ENCODE measurements around the gene PAK1.

The PAK1 gene

DNA sequence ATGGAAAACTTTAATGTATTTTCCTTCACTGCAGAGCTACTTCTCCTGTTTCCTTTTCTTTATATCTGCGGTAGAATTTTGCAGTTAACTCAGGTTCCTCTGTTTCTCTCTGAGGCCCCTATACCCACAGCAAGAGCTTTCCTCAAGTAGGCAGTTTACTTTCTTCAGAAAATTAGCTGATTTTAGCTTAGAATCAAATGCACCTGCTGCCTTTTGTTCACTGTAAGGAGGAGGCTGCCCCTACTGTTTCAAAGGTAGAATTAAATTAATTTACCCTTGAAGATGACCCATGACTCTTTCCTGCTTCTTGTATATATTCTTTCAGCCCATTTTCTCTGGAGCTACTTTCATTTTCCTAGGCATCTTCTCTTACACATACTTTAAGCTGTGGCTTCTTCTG is 103.7 kb downstream of the PAK1 start:
- Histone ChIP-seq H3K4me3 (ENCODE audit: low read length) (no peak overlapping the region), H3K36me3 (ENCODE audit: insufficient read depth, low read length) (peaks cover 81% of the 10 kb centered on the region), H3K27me3 (ENCODE audit: insufficient read depth, low read length) (no peaks in the 10 kb centered on the region), H3K9ac (ENCODE audit: low read depth, low read length) (no peak overlapping the region), H3K27ac (ENCODE audit: low read depth, low read length) (no peak overlapping the region), H3K4me1 (ENCODE audit: insufficient read depth, low read length) (no peaks in the 10 kb centered on the region), H3K9me3 (ENCODE audit: insufficient read depth, low read depth, low read length) (no peaks in the 10 kb centered on the region)
- 88% methylated on average over 1 of the region's 1 CpG for WGBS

DNA sequence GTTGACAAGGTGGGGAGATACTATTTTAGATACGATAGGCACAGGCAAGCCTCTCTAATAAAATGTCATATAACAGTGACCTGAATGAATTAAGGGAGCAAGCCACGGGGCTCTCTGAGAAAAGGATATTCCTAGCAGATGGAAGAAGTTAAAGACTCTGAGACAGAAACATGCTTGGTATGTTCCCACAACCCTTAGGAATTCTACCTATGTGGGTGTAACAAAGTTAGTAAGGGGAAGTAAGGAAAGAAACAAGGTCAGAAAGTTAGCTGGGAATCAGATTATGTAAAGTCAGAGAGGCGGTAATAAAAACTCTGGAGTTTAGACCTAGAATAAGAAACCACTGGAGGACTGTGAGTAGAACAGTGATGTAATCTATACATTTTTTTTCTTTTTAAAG is 112.7 kb downstream of the PAK1 start:
- WGBS, result 89% methylated on average over 3 of the region's 3 CpGs
- H3K36me3 ChIP-seq (ENCODE audit: insufficient read depth, low read length), result peaks cover 77% of the 10 kb centered on the region
- H3K4me3 ChIP-seq (ENCODE audit: low read length), result no peak overlapping the region
- no peak overlapping the region for H3K9ac ChIP-seq (ENCODE audit: low read depth, low read length)
- H3K4me1 ChIP-seq (ENCODE audit: insufficient read depth, low read length), result peaks cover 8% of the 10 kb centered on the region
- H3K9me3 ChIP-seq (ENCODE audit: insufficient read depth, low read depth, low read length), result peaks cover 13% of the 10 kb centered on the region; the same call in 1 of the 2 replicates
- H3K27me3 ChIP-seq (ENCODE audit: insufficient read depth, low read length), result no peaks in the 10 kb centered on the region
- peak overlapping the region; percentile 51 for H3K27ac ChIP-seq (ENCODE audit: low read depth, low read length)

DNA sequence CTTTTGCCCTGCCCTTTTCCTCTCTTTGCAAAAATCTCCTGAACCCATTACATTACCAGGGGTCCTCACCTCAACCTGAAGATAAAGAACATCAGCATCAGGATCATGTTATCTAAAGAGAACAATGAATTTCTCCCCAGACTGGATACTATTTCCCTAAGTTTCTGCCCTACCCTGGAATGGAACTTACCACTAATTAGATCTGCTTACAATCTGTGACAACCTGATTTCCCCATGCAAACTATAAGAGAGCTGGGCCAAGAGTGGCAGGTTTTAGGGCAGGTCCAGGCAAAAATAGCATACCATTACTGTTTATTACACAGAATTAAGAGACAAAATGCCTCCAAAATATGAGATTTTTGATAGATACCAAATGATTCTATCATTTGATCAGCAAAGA is 114.4 kb downstream of the PAK1 start:
- Histone ChIP-seq H3K9me3 (ENCODE audit: insufficient read depth, low read depth, low read length) (peaks cover 13% of the 10 kb centered on the region; the same call in 1 of the 2 replicates), H3K36me3 (ENCODE audit: insufficient read depth, low read length) (peaks cover 90% of the 10 kb centered on the region), H3K27ac (ENCODE audit: low read depth, low read length) (no peak overlapping the region), H3K4me1 (ENCODE audit: insufficient read depth, low read length) (peaks cover 8% of the 10 kb centered on the region), H3K9ac (ENCODE audit: low read depth, low read length) (no peak overlapping the region), H3K27me3 (ENCODE audit: insufficient read depth, low read length) (no peaks in the 10 kb centered on the region), H3K4me3 (ENCODE audit: low read length) (no peak overlapping the region)

DNA sequence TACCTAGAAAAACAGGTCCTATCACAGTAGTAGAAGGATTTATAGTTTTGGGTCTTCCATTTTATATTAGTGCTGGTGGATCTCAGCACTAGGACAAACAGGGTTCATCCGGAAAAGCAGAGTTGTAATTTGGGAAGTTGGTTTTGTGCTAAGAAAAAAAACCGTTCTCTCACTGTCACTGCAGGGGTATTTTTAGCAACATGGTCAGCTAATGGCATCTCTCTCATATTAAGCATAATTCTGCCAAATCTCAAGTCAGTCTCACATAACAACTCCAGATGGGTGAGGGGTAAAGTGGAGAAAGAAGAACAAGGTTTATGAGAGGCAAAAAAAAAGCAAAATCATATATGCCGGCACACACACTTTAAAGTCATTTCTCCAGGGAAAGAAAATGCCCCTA is 120.8 kb downstream of the PAK1 start:
- Histone ChIP-seq H3K4me1 (ENCODE audit: insufficient read depth, low read length) (no peaks in the 10 kb centered on the region), H3K27me3 (ENCODE audit: insufficient read depth, low read length) (no peaks in the 10 kb centered on the region), H3K9me3 (ENCODE audit: insufficient read depth, low read depth, low read length) (no peaks in the 10 kb centered on the region), H3K27ac (ENCODE audit: low read depth, low read length) (no peak overlapping the region), H3K36me3 (ENCODE audit: insufficient read depth, low read length) (peaks cover 90% of the 10 kb centered on the region), H3K9ac (ENCODE audit: low read depth, low read length) (no peak overlapping the region), H3K4me3 (ENCODE audit: low read length) (no peak overlapping the region)
- 96% methylated on average over 3 of the region's 3 CpGs for WGBS

DNA sequence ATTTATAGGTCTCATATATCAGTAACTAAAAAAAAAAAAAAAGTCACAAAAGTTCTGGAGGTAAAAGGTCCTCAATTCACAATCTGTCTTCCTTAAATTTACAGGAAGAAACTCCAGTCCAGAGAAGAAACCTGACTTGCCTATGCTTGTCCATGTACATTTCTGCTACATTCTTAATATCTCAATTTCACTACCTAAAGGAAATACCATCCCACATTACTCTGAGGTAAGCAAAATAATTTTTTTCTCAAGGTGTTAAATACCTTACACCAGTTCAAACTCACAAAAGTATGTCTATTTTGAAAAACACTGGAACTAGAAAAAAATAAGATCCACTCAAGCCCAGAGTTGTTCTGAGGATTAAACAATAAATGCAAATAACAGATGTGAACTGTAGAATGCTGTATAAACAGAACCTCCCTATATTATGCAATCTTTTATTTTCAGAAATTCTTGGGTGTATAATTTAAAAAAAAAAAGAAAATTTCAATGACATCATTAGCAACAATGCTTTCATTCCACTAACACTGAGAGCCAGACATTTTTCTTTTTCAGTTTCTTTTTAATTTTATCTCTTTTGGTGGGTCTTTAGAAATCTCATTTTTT is 122.5 kb downstream of the PAK1 start:
- Histone ChIP-seq H3K9me3 (ENCODE audit: insufficient read depth, low read depth, low read length) (no peaks in the 10 kb centered on the region), H3K27ac (ENCODE audit: low read depth, low read length) (no peak overlapping the region)

DNA sequence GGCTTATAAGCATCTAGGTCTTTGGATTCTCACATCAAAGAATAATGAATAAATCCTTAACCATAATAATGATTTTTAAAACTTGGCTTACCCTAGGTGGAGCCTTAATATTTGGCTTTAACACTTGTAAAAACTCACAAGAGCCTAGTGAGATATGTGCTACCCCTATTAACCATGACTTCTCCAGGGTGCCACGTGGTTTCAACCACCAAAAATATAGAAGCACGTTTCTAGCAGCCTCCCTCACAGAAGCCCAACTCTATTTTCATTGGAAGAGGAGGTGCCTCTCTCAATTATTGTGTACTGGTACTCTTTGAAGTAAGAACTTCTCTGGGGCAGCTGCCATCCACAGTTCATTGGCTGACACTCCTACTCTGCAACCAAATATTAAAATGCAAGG is 125.9 kb downstream of the PAK1 start:
- no peaks in the 10 kb centered on the region for H3K27me3 ChIP-seq (ENCODE audit: insufficient read depth, low read length)
- peaks cover 84% of the 10 kb centered on the region for H3K36me3 ChIP-seq (ENCODE audit: insufficient read depth, low read length)
- H3K4me3 ChIP-seq (ENCODE audit: low read length), result no peak overlapping the region
- no peaks in the 10 kb centered on the region for H3K4me1 ChIP-seq (ENCODE audit: insufficient read depth, low read length)
- H3K9ac ChIP-seq (ENCODE audit: low read depth, low read length), result no peak overlapping the region
- no peak overlapping the region for H3K27ac ChIP-seq (ENCODE audit: low read depth, low read length)
- no peaks in the 10 kb centered on the region for H3K9me3 ChIP-seq (ENCODE audit: insufficient read depth, low read depth, low read length)
- 94% methylated on average over 2 of the region's 2 CpGs for WGBS

More for the DNA sequence above, 122.5 kb downstream of the PAK1 start:
- Histone ChIP-seq H3K27me3 (ENCODE audit: insufficient read depth, low read length) (no peaks in the 10 kb centered on the region), H3K4me1 (ENCODE audit: insufficient read depth, low read length) (no peaks in the 10 kb centered on the region), H3K36me3 (ENCODE audit: insufficient read depth, low read length) (peaks cover 90% of the 10 kb centered on the region), H3K4me3 (ENCODE audit: low read length) (no peak overlapping the region), H3K9ac (ENCODE audit: low read depth, low read length) (no peak overlapping the region)

DNA sequence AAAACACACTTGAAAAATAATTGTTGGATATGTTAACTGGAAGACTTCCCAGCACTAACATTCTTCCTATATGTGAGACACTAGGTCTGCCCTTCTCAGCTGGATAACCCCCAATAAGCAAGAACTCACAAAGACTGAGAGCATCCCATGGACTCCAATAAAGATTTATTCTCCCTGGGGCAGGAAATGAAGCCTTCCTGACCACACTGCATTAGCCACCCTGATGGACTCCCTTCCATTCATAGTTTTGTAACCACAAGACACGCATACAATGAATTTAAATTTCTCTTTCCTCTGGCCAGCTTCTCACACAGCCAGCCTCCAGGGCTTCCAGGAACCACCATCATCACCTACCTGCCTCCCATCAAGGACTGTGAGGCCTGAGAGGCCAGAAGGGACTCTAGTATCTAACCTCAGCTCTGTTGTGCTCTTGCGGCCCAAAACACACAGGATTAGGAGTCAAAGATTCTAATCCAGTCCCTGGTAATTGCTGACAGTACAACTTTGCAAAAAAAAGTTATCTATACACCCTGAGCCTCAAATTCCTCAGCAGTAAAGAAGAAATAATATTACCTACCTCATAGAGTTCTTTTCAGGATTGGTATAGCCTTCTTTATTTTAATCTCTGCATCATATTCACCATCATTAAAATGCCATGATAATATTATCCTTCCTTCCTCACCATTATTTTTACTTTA is 126.8 kb downstream of the PAK1 start:
- Histone ChIP-seq H3K27ac (ENCODE audit: low read depth, low read length) (no peak overlapping the region), H3K9me3 (ENCODE audit: insufficient read depth, low read depth, low read length) (no peaks in the 10 kb centered on the region), H3K36me3 (ENCODE audit: insufficient read depth, low read length) (peaks cover 84% of the 10 kb centered on the region), H3K9ac (ENCODE audit: low read depth, low read length) (no peak overlapping the region), H3K4me1 (ENCODE audit: insufficient read depth, low read length) (no peaks in the 10 kb centered on the region), H3K27me3 (ENCODE audit: insufficient read depth, low read length) (no peaks in the 10 kb centered on the region), H3K4me3 (ENCODE audit: low read length) (no peak overlapping the region)
- 96% methylated on average over 2 of the region's 2 CpGs for WGBS

DNA sequence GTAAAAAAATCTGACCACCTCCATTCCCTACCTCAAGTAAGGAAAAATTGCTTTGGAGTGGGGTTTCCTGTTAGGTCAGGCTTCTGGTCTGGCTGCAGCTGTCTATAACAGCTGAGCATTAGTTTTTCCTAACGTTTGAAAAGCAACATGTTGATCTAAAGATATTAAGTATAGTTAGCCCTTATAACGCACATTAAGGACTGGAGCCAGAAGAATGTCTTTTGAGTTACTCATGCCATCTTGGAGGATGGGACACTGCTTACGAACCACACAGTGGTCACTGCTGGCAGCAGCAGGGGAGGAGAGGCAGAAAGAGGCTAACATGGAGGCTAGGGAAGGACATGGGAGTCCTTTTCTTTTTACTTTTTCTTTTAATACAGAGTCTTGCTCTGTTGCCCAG is 128.3 kb downstream of the PAK1 start:
- H3K36me3 ChIP-seq (ENCODE audit: insufficient read depth, low read length), result peaks cover 91% of the 10 kb centered on the region
- no peaks in the 10 kb centered on the region for H3K9me3 ChIP-seq (ENCODE audit: insufficient read depth, low read depth, low read length)
- H3K4me1 ChIP-seq (ENCODE audit: insufficient read depth, low read length), result no peaks in the 10 kb centered on the region
- no peak overlapping the region for H3K4me3 ChIP-seq (ENCODE audit: low read length)
- H3K27me3 ChIP-seq (ENCODE audit: insufficient read depth, low read length), result no peaks in the 10 kb centered on the region
- no peak overlapping the region for H3K9ac ChIP-seq (ENCODE audit: low read depth, low read length)
- H3K27ac ChIP-seq (ENCODE audit: low read depth, low read length), result no peak overlapping the region
- WGBS, result 94% methylated on average over 3 of the region's 3 CpGs

DNA sequence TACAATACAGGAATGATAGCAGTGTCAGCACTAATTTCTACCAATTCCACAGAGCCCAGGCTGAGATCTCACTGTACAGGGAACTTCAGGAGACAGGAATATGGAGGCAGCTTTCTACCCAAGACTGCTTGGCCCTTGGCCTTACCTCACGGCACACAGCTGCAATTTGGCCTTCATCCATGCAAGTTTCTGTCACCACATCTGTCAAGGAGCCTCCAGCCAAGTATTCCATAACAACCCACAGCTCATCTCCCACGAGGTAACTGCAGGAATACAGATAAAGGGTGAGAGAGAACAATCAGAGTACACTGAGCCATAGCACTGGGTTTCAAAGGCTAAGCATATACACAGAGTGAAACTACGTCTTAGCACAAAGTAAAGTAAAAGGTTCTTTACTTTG is 133.4 kb downstream of the PAK1 start:
- Histone ChIP-seq H3K9me3 (ENCODE audit: insufficient read depth, low read depth, low read length) (no peaks in the 10 kb centered on the region), H3K4me1 (ENCODE audit: insufficient read depth, low read length) (no peaks in the 10 kb centered on the region), H3K9ac (ENCODE audit: low read depth, low read length) (no peak overlapping the region), H3K4me3 (ENCODE audit: low read length) (no peak overlapping the region), H3K27me3 (ENCODE audit: insufficient read depth, low read length) (no peaks in the 10 kb centered on the region), H3K27ac (ENCODE audit: low read depth, low read length) (no peak overlapping the region), H3K36me3 (ENCODE audit: insufficient read depth, low read length) (peaks cover 98% of the 10 kb centered on the region)
- WGBS, result 92% methylated on average over 3 of the region's 3 CpGs

DNA sequence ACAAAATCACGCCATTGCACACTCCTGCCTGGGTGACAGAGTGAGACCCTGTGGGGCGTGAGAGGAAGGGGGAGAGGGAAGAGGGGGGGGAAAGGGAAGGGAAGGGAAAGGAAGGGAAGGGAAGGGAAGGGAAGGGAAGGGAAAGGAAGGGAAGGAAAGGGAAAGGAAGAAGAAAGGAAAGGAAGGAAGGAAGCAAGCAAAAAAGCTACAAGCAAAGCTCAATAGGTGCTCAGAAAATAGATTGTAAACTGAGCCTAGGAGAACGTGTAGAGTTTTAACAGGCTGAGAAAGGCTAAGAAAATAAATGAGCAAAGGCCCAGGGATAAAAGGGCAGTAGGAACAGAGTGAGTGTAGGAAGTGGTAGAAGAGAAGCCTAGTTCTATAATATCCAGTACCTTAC is 141.6 kb downstream of the PAK1 start:
- H3K36me3 ChIP-seq (ENCODE audit: insufficient read depth, low read length), result peaks cover 54% of the 10 kb centered on the region
- H3K9me3 ChIP-seq (ENCODE audit: insufficient read depth, low read depth, low read length), result peaks cover 9% of the 10 kb centered on the region
- H3K4me3 ChIP-seq (ENCODE audit: low read length), result no peak overlapping the region
- H3K27me3 ChIP-seq (ENCODE audit: insufficient read depth, low read length), result no peaks in the 10 kb centered on the region
- H3K4me1 ChIP-seq (ENCODE audit: insufficient read depth, low read length), result no peaks in the 10 kb centered on the region
- no peak overlapping the region for H3K27ac ChIP-seq (ENCODE audit: low read depth, low read length)
- H3K9ac ChIP-seq (ENCODE audit: low read depth, low read length), result no peak overlapping the region
- WGBS, result 94% methylated on average over 2 of the region's 3 CpGs

DNA sequence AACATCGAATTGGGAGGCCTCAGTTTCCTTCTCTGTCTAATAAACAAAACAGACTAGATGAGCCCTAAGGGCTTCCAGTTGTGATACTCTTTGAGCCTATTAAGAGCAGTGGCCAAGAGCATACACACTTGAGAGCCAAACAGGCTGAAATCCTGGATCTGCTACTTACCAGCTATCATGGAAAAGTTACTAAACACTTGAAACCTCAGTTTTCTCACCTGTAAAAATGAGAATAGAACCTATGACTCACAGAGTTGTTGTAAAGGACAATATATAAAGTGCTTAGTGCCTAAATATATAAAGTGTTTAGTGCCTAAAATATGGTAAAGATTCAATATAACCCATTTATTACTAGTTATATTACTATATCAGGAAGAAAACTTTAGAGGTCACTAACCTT is 148.7 kb downstream of the PAK1 start:
- peaks cover 53% of the 10 kb centered on the region for H3K36me3 ChIP-seq (ENCODE audit: insufficient read depth, low read length)
- no peak overlapping the region for H3K9ac ChIP-seq (ENCODE audit: low read depth, low read length)
- no peaks in the 10 kb centered on the region for H3K9me3 ChIP-seq (ENCODE audit: insufficient read depth, low read depth, low read length)
- no peak overlapping the region for H3K4me3 ChIP-seq (ENCODE audit: low read length)
- no peaks in the 10 kb centered on the region for H3K27me3 ChIP-seq (ENCODE audit: insufficient read depth, low read length)
- 93% methylated on average over 1 of the region's 1 CpG for WGBS
- no peak overlapping the region for H3K27ac ChIP-seq (ENCODE audit: low read depth, low read length)
- no peaks in the 10 kb centered on the region for H3K4me1 ChIP-seq (ENCODE audit: insufficient read depth, low read length)

DNA sequence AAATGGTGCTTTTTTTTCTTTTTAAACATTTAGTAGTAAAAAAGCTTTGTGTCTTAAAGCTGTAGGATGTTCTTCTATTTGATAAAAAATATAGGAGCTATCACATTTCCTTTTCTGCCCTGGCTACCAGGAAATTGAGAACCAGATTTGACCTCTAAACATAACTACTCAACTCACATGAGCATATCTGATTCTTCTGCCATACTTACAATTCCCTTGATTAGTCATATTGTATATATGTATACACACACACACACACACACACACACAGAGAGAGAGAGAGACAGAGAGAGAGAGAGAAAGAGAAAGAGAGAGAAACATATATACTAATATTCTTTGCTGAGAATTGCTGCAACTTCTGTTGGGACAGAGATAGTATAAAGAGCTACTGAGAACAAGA is 149.4 kb downstream of the PAK1 start:
- Histone ChIP-seq H3K27me3 (ENCODE audit: insufficient read depth, low read length) (no peaks in the 10 kb centered on the region), H3K36me3 (ENCODE audit: insufficient read depth, low read length) (peaks cover 53% of the 10 kb centered on the region), H3K4me3 (ENCODE audit: low read length) (no peak overlapping the region), H3K9me3 (ENCODE audit: insufficient read depth, low read depth, low read length) (no peaks in the 10 kb centered on the region), H3K9ac (ENCODE audit: low read depth, low read length) (no peak overlapping the region), H3K4me1 (ENCODE audit: insufficient read depth, low read length) (no peaks in the 10 kb centered on the region), H3K27ac (ENCODE audit: low read depth, low read length) (no peak overlapping the region)
